Umbilical cord (tissue), 2 donors: ENCODE data around the gene ACSS1. TPM values are rescaled to one million over a fixed set of nuclear protein-coding genes. Genes with fewer than 3 reads are reported as not detected.
A peak's percentile ranks its signal among the peaks of the same experiment; 100 is the strongest.

Experiments used
- DNase-seq: peaks from one replicate; pipeline ENCODE4 v3.0.0-alpha.2; 2015; ENCODE audit warnings: low spot score
- total RNA-seq: library from RNA; depleted of rRNA; stranded (reverse); fragments of >200 nt; gene quantifications from one replicate; pipeline ENCODE4 v1.2.3, GENCODE V29; 2014; ENCODE audit warnings: low replicate concordance; ENCODE audit not compliant: insufficient read depth

ACSS1 gene
- total RNA-seq, 1 donor from 2014 or later = 26.2 TPM

- peak; percentile 87 for DNase-seq
Measured at GRCh38 chr20:24995741-24996448, 62.0 kb downstream of the ACSS1 start.

- DNase-seq = peak; percentile 88
Measured at GRCh38 chr20:24994470-24995368, 63.2 kb downstream of the ACSS1 start.

- no peak for DNase-seq
Measured at GRCh38 chr20:24994186-24994465, 63.8 kb downstream of the ACSS1 start.

GRCh38 chr20:24993337-24994185, 64.4 kb downstream of the ACSS1 start:
- DNase-seq = peak; percentile 67

- DNase-seq = peak; percentile 97
Measured at GRCh38 chr20:24992487-24993205, 65.3 kb downstream of the ACSS1 start, which contains the start of gene APMAP. APMAP (minus strand) TSS chr20:24992751; CDS start chr20:24992688, 63 bp downstream.

GRCh38 chr20:24991897-24992486, 65.9 kb downstream of the ACSS1 start:
- DNase-seq = peak; percentile 35

GRCh38 chr20:24990810-24991252, 67.1 kb downstream of the ACSS1 start:
- DNase-seq = no peak

GRCh38 chr20:24989162-24989561, 68.8 kb downstream of the ACSS1 start:
- DNase-seq = no peak

GRCh38 chr20:24987873-24988835, 69.8 kb downstream of the ACSS1 start:
- no peak for DNase-seq

- DNase-seq = no peak
Measured at GRCh38 chr20:24987244-24987643, 70.7 kb downstream of the ACSS1 start.

- no peak for DNase-seq
Measured at GRCh38 chr20:24986436-24987015, 71.4 kb downstream of the ACSS1 start.

GRCh38 chr20:24985802-24986201, 72.1 kb downstream of the ACSS1 start:
- DNase-seq = no peak

- no peak for DNase-seq
Measured at GRCh38 chr20:24984961-24985640, 72.8 kb downstream of the ACSS1 start.

- no peak for DNase-seq
Measured at GRCh38 chr20:24983896-24984295, 74.0 kb downstream of the ACSS1 start.

GRCh38 chr20:24981790-24982189, 76.1 kb downstream of the ACSS1 start:
- no peak for DNase-seq

- no peak for DNase-seq
Measured at GRCh38 chr20:24981282-24981681, 76.7 kb downstream of the ACSS1 start.

- no peak for DNase-seq
Measured at GRCh38 chr20:24980291-24981053, 77.5 kb downstream of the ACSS1 start.
